CD14-positive monocyte (primary cell): ENCODE results near the gene SLCO3A1. TPM values are rescaled to one million over a fixed set of nuclear protein-coding genes. Genes with fewer than 3 reads are reported as not detected.

Source experiments
- DNase-seq, 3 donors: peaks; one replicate each; pipeline ENCODE4 v3.0.0-alpha.2; 2011 to 2022
- H2AFZ ChIP-seq: 2 replicates; pipeline ENCODE4 v1.6.0; 2012; ENCODE audit warnings: mild to moderate bottlenecking, low read depth, low read length, inconsistent platforms; ENCODE audit not compliant: insufficient read depth, poor library complexity, severe bottlenecking
- H3K27ac ChIP-seq, 2 donors: 1 replicate in 1 of 2; 2 replicates in 1 of 2; pipeline ENCODE4 v1.5.1; 2012 to 2013; ENCODE audit warnings: low read length in 2 of 2, control low read depth in 1 of 2, inconsistent platforms in 1 of 2, low read depth in 1 of 2, mild to moderate bottlenecking in 1 of 2
- H3K27me3 ChIP-seq, 2 donors: one replicate each; pipeline versions ENCODE4 v1.6.0 to v1.6.1; 2011 to 2013; ENCODE audit warnings: low read length in 2 of 2; ENCODE audit not compliant: control insufficient read depth in 2 of 2, insufficient read depth in 2 of 2
- H3K36me3 ChIP-seq, 2 donors: replicated peaks in 1 of 2; 1 replicate in 1 of 2; 2 replicates in 1 of 2; pipeline versions ENCODE4 v1.5.1 to v1.6.1; 2012 to 2013; ENCODE audit warnings: low read length in 2 of 2, control low read depth in 1 of 2, inconsistent platforms in 1 of 2, mild to moderate bottlenecking in 1 of 2; ENCODE audit not compliant: insufficient read depth in 2 of 2, control insufficient read depth in 1 of 2
- H3K4me1 ChIP-seq, 2 donors: 1 replicate in 1 of 2; 2 replicates in 1 of 2; pipeline versions ENCODE4 v1.5.1 to v1.6.1; 2012 to 2013; ENCODE audit warnings: low read length in 2 of 2, control low read depth in 1 of 2, inconsistent platforms in 1 of 2, mild to moderate bottlenecking in 1 of 2, moderate library complexity in 1 of 2; ENCODE audit not compliant: insufficient read depth in 2 of 2, control insufficient read depth in 1 of 2
- H3K4me2 ChIP-seq: replicated peaks from 2 replicates; pipeline ENCODE3; 2012; ENCODE audit warnings: low read length, moderate library complexity, mild to moderate bottlenecking; ENCODE audit not compliant: poor library complexity, severe bottlenecking; ENCODE audit errors: extremely low read depth
- H3K4me3 ChIP-seq, 3 experiments: fragments of 200-600 bp in 1 of 3; sonication (generic) in 1 of 3; replicated peaks in 1 of 3; 1 replicate in 2 of 3; 2 replicates in 1 of 3; pipeline ENCODE4 v1.5.1; 2011 to 2013; ENCODE audit warnings: low read length in 3 of 3, mild to moderate bottlenecking in 3 of 3, control low read depth in 2 of 3, low read depth in 2 of 3, inconsistent platforms in 1 of 3, moderate library complexity in 1 of 3
- H3K79me2 ChIP-seq: 2 replicates; pipeline ENCODE4 v1.6.0; 2012; ENCODE audit warnings: mild to moderate bottlenecking, control low read depth, inconsistent platforms, low read length, moderate library complexity; ENCODE audit not compliant: insufficient read depth
- H3K9ac ChIP-seq: 2 replicates; pipeline ENCODE4 v1.6.0; 2017; ENCODE audit warnings: low read length, mild to moderate bottlenecking; ENCODE audit not compliant: insufficient read depth, poor library complexity, severe bottlenecking
- H3K9me3 ChIP-seq, 2 donors: replicated peaks in 1 of 2; 1 replicate in 1 of 2; 2 replicates in 1 of 2; pipeline versions ENCODE4 v1.5.1 to v1.6.1; 2012 to 2013; ENCODE audit warnings: low read length in 2 of 2, control low read depth in 1 of 2; ENCODE audit not compliant: control insufficient read depth in 1 of 2, insufficient read depth in 1 of 2
- H4K20me1 ChIP-seq: 2 replicates; pipeline ENCODE4 v1.6.0; 2012; ENCODE audit warnings: mild to moderate bottlenecking, low read length, control low read depth, moderate library complexity; ENCODE audit not compliant: insufficient read depth
- H3K27ac Mint-ChIP-seq, 7 donors: one replicate each; pipeline ENCODE4 v1.8.0; 2020; ENCODE audit warnings: mild to moderate bottlenecking in 7 of 7, mixed read lengths in 7 of 7, moderate library complexity in 6 of 7, inconsistent platforms in 2 of 7
- H3K27me3 Mint-ChIP-seq, 3 donors: one replicate each; pipeline ENCODE4 v1.8.0; 2021 to 2022; ENCODE audit warnings: low read depth in 3 of 3, mild to moderate bottlenecking in 3 of 3, mixed read lengths in 3 of 3, moderate library complexity in 3 of 3, inconsistent platforms in 1 of 3
- H3K36me3 Mint-ChIP-seq, 2 donors: one replicate each; pipeline ENCODE4 v1.8.0; 2020; ENCODE audit warnings: mixed read lengths in 2 of 2, inconsistent platforms in 1 of 2, mild to moderate bottlenecking in 1 of 2
- H3K4me1 Mint-ChIP-seq: one replicate; pipeline ENCODE4 v1.8.0; 2020; ENCODE audit warnings: mild to moderate bottlenecking, mixed read lengths
- H3K4me3 Mint-ChIP-seq, 2 donors: one replicate each; pipeline ENCODE4 v1.8.0; 2020; ENCODE audit warnings: mild to moderate bottlenecking in 2 of 2, mixed read lengths in 2 of 2, moderate library complexity in 1 of 2
- H3K9me3 Mint-ChIP-seq, 7 donors: one replicate each; pipeline ENCODE4 v1.8.0; 2020 to 2022; ENCODE audit warnings: mixed read lengths in 7 of 7, mild to moderate bottlenecking in 6 of 7, moderate library complexity in 6 of 7, inconsistent platforms in 2 of 7
- CTCF ChIP-seq: fragments of 200-600 bp; IDR thresholded peaks from one replicate; pipeline ENCODE4 v1.8.0; 2022; ENCODE audit warnings: antibody characterized with exemption, mild to moderate bottlenecking
- WGBS: methylation state at CpG from one replicate; pipeline ENCODE4 v1.1.5; 2013; ENCODE audit warnings: missing lambda C conversion rate; ENCODE audit not compliant: insufficient coverage; 5-methylcytosine and 5-hydroxymethylcytosine counted together
- intact Hi-C, 2 donors: fragments of 100-400 bp; cut with micrococcal nuclease; formaldehyde crosslinking; loops; one replicate each; pipeline versions ENCODE4 v1.15.0 to v1.15.1; 2023
- polyA plus RNA-seq, 3 donors: library from polyadenylated mRNA; depleted of rRNA in 1 of 3; unstranded in 2 of 3; stranded (reverse) in 1 of 3; fragments of 300-500 nt in 2 of 3; fragments of >200 nt in 1 of 3; fragmentation: Illumina TruSeq in 2 of 3; gene quantifications; 1 replicate in 2 of 3; 2 replicates in 1 of 3; pipeline ENCODE4 v1.2.3, GENCODE V29; 2012 to 2021

SLCO3A1 gene
- polyA plus RNA-seq, 3 donors = 53.7 to 76.2 (median 62.8) TPM

- Mint-ChIP-seq H3K4me3 (no peak overlapping the region), H3K27me3 (peaks cover 0 to 1% (median 0%) of the 10 kb centered on the region in 3 donors), H3K9me3 (no peaks in the 10 kb centered on the region), H3K27ac (no peak overlapping the region), H3K4me1 (no peaks in the 10 kb centered on the region), H3K36me3 (peaks cover 70 to 79% of the 10 kb centered on the region in 2 donors)
- H3K27ac ChIP-seq = no peak overlapping the region
- DNase-seq = no peak
- no peaks in the 10 kb centered on the region for H3K79me2 ChIP-seq
- H3K4me3 ChIP-seq = no peak overlapping the region
- no peak for TF ChIP-seq CTCF
- no peaks in the 10 kb centered on the region for H3K27me3 ChIP-seq
- peaks cover 74 to 100% of the 10 kb centered on the region in 2 donors for H3K36me3 ChIP-seq
- 88% methylated on average over 2 of the region's 4 CpGs for WGBS
- H2AFZ ChIP-seq = no peak overlapping the region
- no peak overlapping the region for H3K9ac ChIP-seq
- no peaks in the 10 kb centered on the region for H3K4me1 ChIP-seq
- H4K20me1 ChIP-seq = peaks cover 96% of the 10 kb centered on the region
- no peaks in the 10 kb centered on the region for H3K9me3 ChIP-seq
- no peak overlapping the region for H3K4me2 ChIP-seq
- intact Hi-C loops = no loop called here
These were observed 254.0 kb downstream of the SLCO3A1 start for GRCh38 chr15:92107510-92107909.

- intact Hi-C loops = no loop called here
- Histone ChIP-seq H3K36me3 (peaks cover 77 to 100% of the 10 kb centered on the region in 2 donors), H3K27ac (no peak overlapping the region), H2AFZ (no peak overlapping the region), H3K4me1 (no peaks in the 10 kb centered on the region), H4K20me1 (peaks cover 96% of the 10 kb centered on the region), H3K9me3 (no peaks in the 10 kb centered on the region), H3K4me3 (no peak overlapping the region), H3K4me2 (no peak overlapping the region), H3K27me3 (no peaks in the 10 kb centered on the region), H3K9ac (no peak overlapping the region), H3K79me2 (no peaks in the 10 kb centered on the region)
- WGBS = 93% methylated on average over 9 of the region's 11 CpGs
- no peak overlapping the region for H3K27ac Mint-ChIP-seq
- H3K27me3 Mint-ChIP-seq = peaks cover 0 to 1% (median 0%) of the 10 kb centered on the region in 3 donors
- peaks cover 0 to 1% (median 0%) of the 10 kb centered on the region in 7 donors for H3K9me3 Mint-ChIP-seq
- no peak overlapping the region for H3K4me3 Mint-ChIP-seq
- H3K36me3 Mint-ChIP-seq = peaks cover 64 to 87% of the 10 kb centered on the region in 2 donors
- TF ChIP-seq CTCF = no peak
- H3K4me1 Mint-ChIP-seq = no peaks in the 10 kb centered on the region
- DNase-seq = no peak
These were observed 255.8 kb downstream of the SLCO3A1 start for GRCh38 chr15:92109191-92109873.
